Putamen (tissue), 1 donor: ENCODE data around the gene DCP1B.

ENCODE experiments used
- DNase-seq: peaks from one replicate; pipeline ENCODE4 v3.0.0-alpha.2; 2016; ENCODE audit warnings: low spot score

DCP1B gene

DNA sequence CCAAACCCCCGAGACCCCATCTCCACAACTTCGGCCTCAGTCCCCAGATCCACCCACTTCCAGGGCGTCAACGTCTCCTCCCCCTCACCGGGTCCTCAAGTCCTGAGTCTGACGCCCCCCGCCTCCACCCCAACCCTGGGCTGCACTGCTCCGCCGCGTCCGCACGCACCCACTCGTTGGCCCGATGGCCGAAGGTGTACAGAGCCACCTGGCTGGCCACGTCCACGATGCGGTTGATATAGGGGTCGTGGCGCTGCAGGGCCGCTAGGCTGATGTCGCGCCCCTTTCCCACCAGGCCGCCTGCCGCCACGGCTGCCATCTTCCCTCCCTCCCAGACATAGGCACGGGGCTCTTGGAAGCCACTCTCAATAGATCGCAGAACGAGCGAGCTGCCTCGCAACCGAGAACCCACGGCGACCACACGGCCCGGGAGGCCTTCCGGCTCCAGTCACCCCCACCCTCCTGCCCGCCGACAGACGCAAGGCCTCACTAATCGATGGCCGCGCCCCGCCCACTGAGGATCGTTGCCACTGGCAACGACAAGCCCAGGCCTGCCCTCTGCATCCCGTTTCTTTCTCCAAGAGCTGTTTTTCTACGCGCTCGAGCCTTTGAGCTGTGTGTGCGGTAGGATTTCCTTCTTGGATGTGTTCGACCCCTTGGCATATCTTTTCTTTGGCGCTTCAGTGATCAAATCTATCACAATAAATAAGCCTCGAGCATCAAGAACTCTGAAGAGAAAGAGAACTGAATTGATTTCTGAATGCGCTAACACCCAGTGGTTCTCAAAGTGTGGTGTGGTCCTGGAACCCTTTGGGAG, at the start of gene DCP1B:
Gene DCP1B (minus strand): TSS at position 345 of the 817 bp plus-strand sequence. CDS start 26 bp downstream, at position 319.
- peak; percentile 97 for DNase-seq

DNA sequence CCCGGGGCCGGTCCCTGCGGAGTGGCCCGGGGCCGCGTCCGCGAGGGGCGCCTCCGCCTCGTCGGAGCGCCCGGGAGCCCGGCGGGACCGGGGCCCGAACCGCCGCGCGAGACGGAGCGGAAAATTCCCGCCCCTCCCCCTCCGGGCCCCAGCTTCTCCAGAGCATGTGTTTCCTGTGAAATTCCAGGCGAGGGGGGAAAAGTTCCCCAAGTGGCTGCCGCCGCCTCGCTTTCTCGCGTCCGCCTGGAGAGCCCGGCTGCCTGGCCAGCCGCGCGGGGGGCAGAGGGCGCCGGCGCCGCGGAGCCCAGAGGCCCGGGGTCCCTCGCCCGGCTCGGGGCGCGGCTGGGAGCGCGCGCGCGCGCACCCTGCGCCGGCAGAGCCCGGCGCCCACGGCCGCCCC, 49.4 kb upstream of the DCP1B start:
- no peak for DNase-seq

DNA sequence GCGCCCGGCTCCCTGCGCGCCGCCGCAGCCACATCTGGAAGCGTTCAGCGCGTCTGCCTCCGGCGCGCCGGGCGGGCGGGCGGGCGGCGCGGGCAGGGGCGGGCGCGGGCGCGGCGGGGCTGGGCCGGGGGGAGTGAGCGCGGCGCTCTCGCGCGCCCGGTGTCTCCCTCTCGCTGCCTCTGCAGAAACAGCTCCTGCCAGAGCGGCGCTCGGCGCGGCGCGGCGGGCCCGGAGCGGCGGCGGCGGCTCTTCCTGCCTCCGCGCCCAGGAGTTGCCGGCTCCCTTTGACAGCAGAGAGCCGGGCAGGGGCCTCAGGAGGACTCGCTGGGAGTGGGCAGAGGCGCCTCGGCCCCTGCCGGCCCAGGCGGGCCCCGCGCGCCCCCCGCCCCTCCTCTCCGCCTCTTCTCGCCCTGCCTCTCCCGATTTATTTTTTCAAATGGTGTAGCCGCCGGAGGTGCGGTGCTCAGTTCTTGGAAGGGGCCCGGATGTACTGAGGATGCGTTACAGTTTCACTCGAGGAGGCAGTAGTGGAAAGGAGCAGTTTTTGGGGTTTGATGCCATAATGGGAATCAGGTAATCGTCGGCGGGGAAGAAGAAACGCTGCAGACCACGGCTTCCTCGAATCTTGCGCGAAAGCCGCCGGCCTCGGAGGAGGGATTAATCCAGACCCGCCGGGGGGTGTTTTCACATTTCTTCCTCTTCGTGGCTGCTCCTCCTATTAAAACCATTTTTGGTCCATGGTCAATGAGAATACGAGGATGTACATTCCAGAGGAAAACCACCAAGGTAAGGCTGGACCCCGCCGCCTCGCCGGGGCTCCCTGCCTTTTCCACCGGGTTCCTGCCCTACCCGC, 48.8 kb upstream of the DCP1B start, which contains the start of gene CACNA1C:
Gene CACNA1C (plus strand): TSS at position 162 of the 853 bp plus-strand sequence. CDS start 576 bp downstream, at position 738.
- peak; percentile 59 for DNase-seq

DNA sequence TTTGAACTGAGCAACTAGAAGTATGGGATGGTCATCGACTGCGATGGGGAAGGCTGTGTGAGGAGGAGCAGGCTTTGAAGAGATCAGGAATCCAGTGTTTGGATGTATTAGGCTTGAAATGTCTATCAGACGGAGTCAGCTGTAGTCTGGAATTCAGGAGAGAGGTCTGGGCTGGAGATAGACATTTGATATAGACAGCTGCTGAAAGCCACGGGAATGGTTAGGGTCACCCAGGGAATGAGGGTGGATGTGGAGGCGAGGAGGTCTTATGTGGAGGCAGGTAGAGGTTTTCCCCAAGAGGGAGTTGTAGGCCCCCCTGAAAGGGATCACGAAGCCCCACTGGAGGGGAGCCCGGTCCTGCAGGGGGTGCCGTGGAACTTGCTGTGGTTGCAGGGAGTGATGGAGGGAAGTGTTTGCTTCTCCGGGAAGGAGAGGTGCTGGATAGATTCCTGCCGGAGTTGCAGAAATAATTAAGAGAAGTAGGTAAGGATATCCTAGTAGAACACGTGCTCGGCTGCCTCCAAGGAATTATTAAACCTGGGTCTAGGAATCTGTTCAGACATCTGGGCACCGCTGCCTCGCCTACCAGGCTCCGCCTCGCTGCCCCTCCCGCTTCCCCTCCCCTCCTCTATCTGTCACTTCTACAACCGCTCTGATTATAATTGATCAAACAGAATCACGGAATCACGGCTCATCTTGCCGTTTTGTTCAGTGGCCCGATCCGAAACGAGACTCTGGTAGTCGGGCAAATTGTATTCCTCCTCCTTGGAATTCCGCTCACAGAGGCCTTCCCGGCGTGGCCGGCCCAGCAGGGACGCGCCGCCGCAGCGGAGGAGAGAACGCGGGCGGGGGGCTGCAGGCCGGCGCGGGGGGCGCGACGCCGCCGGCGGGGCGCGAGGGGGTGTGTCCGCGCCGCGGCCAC, 47.7 kb upstream of the DCP1B start:
- no peak for DNase-seq

DNA sequence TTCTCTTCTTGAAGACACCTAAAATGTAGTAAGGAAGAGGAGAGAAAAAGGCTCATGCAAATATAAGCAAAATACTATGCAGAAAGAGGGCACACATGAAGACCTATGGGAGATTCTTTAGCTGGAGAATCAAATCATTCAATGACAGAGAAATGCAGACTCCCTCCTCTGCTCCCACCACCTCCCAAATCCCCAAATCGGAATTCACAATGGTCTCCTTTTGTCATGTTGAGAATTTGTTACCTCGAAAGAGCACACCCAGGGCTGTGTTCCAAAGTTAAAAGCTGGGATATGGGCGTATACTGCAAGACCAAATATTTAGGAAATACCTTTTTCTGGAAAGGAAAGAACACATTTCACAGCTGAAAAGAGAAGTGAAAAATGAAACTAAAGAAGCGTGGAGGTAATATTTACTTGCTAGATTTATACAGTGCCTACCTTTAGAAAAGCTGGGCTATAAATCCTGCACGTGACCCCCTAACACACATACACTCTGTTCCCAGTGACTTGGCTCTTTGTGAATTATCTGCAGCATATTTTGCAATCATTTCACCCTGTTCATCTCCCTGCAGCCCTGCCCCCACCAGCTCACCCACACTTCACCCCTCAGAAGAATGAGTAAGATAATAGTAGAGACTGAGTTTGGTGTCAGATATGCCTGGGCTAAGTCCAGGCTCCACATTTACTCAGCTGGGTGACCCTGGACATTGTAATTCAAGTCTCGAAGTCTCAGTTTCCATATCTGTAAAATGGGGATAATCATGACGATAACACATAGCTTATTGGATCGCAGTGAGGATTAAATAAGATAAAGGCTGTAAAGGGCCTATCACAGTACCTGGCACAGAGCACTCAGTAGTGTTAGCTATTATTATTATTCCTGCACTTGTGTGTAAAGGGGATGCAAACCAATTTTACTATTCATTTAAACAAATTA, 45.6 kb upstream of the DCP1B start:
- DNase-seq = no peak

DNA sequence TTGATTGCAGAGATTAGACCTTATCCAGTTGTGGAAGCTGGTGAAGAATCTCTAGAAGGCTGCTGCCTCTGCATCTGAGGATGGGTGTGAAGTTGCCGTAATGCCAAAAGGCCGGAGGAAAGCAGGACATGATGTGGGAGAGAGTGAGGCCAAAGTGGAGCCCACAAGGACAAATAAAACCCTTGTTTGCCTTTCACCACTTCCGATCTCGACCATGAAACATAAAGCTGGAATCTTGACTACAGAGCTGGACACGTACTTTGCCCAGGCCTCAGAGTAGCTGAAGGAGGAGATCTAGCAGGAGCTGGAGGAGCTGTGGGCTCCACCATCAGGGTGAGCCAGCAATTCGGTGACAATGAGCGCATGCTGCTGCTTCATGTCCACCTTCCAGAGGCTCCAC, 43.5 kb upstream of the DCP1B start:
- no peak for DNase-seq

DNA sequence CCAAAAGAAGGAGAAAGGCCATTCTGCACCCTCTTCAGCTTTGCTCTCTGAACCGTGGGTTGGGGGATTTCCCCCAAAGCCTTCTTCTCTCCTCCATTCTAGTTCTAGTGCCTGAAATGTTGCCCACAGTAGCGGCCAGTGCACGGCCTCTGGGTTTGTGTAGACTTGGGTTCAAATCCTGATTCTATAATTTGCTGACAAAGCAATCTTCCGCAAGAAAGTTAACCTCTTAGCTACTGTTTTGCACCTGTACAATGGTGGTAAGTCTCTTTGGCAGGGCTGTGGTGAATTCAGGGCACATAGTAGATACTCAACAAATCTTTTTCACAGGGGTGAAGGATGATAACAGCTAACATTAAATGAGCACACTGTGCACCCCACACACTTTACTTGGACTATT, 42.7 kb upstream of the DCP1B start:
- DNase-seq = no peak

DNA sequence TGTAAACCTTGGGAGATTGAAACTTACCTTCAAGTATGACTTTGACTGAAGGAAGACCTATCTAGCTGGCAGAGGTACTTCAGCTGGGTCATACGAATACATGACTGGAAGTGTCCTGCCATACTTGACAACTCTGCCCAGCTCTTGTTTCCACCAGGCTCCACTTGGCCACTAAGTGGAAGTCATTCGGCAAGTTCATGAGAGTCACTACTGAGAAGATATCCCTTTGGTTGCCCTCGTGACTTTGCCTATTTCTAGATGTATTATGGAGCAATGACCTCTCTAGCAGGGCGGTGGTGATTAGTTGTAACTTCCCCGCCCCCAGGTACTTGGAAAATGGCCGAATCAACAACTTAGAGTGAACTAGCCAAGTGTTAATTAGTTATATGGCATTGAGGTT, 39.9 kb upstream of the DCP1B start:
- no peak for DNase-seq

DNA sequence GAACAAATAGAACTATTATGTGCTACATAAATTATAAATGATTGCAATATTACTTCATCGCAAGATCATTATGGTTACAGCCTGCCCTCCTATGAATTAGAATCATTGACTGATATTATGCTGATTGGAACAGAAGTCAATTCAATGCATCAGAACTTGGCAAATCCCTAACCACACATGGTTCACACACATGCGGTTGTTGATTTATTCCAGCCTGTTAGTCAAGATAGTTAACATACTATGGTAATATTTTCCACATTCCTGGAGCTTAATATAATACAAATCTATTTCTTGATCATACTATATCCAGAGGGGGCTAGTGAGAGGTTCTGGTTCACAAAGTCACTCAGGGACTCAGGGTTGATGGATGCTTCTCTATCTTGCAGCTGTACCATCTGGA, 38.8 kb upstream of the DCP1B start:
- DNase-seq = no peak

DNA sequence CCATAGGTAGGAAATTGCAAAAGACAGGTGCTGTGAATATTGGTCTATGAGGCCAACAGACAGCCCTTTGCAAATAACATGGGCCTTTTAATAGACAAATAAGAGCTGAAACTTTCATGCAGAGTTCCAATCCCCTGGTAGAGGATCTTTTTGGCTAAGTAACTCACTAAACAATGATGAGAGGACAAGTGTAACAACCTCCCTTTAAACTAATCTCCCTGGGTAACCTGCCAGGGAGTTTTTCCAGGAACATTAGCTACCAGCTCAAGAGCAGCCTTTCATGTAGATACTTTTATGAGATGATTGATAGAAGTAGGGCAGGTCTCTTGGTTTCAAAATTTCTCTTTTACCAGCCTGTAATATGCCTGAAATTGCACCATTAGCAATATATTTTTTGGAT, 34.8 kb upstream of the DCP1B start:
- no peak for DNase-seq

DNA sequence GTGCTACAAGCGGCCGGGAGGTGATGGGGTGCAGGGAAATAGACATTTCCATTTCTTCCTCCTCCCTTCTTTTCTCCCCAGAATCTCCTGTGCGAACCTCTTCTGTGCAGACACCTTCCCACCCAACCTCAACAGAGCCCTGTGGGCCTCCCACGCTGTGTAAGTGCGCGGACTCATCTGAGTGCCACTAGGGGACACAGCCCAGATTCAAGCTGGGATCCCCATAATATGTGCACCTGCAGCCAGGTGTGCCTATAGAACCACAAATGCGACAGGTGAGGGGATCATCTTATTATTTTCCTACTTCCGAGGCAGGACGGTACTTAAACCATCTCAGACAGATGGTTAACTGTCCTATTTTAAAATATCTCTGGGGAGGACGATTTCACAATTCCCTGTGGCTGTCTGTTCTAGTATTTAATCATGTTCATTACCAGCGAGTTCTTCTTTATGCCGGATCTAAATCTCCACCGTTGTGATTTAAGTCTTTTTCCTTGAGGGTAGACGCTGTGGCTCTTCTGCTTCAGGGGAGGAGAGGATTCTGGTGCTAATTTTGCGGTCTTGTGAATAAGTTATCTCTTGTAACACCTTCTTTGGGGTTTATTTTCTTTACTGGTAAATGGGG, 31.3 kb upstream of the DCP1B start:
- no peak for DNase-seq

DNA sequence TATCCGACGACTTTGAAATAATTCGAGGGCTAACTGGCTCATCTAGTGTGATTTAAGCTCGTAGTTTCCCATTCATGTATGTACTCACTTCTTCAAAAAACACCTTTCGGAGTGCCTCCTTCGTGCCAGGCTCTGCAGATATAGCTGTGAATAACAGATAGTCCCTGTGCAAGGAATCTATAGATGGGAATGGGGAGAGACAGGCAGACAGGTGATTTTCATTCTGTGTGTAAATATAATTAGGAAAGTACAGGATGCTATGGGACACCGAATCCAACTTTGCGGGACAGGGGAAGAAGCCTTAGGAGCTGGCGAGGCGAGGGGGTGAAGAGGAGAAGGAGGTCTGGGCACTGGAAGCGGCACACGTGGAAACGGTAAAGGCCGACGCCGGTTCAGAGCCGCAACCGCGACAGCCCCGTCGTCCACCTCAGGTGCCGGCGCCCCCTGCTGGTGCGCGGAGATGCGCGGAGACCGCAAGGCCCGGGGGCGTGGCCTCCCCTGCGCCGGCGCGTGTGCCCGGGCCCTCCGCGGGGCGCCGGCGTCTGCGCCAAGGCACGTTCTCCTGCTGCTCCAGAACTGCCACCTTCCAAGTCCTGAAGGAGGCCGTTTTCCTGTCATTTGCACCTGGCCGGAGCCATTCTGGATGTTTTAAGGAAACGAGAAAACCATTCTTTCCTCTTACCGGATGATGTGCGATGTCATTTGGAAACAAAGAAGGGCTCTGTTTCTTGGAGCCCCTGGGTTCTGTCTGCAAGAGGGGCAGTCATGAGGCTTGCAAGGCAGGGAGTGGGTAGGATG, 30.6 kb upstream of the DCP1B start:
- DNase-seq = peak; percentile 88

DNA sequence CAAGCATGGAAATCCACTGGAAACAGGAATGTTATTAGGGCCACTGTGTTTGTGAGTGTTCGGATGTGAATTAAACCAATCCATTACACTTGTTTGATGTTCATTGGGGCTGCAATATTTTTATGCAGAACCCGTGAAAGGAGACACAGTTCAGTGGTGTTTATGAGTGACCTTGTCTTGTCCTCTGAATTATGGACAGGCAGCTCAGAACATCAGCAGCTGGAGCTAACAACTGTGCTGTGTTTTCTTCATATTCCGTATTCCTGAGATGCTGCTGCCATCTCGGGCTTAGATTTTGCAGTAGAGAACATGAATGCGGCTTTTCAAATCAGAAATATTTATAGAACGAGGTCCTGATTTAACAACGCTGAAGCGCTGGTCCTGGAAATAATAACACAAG, 28.2 kb upstream of the DCP1B start:
- no peak for DNase-seq

DNA sequence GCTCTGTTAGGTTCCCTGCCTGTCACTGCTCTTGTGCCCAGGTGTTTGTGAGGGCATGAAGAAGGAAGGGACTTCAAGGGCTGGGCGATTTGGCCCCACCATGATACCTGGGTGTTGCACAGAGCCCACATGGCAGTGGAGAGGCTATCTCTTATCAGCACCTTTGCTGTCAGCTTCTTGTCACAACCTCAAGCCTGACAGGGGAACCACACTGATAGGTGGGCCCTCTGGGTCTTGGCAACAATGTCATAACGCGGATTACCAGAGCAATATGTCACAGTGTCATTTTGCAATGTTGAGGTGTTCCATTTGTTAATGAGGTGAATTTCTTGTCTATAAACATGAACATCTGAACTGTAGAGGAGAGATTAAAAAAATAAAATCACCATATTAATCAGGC, 25.6 kb upstream of the DCP1B start:
- no peak for DNase-seq

DNA sequence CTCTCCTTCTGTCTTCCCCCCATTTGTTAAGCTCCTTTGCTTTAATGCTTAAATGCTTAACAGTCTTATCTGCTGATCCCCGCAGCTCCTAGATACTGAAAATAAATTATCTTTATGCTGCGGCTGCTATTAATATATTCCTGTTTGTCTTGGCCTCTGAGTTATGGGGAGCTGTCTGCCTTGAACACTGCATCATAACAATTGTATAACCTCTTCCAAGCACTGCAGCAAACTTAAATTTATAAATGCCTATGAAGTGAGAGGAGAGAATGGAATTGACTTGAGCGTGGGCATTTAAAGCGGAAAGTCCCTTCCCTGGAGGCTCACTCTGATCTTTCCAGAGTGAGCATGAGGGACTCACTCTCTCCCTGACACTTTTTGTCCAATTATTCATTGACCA, 23.1 kb upstream of the DCP1B start:
- DNase-seq = no peak

DNA sequence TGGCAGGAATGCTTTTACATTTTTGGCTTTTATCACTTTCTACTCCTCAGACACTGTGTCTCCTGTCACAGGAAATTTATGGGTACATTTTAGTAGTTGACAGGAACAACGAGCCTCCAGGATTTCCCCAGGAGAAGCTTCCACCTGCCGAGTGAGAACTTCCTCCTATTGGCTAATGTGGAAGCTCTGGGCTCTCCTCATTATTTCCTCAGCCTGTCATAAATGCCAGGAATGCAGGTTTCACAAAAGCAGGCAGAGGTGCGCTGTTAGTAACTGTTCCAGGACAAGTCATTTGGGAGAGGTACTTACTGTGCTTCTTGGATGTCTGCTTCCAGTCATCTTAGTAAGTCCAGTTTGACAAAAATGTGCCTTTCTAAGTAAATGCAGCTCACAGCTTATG, 19.1 kb upstream of the DCP1B start:
- no peak for DNase-seq

DNA sequence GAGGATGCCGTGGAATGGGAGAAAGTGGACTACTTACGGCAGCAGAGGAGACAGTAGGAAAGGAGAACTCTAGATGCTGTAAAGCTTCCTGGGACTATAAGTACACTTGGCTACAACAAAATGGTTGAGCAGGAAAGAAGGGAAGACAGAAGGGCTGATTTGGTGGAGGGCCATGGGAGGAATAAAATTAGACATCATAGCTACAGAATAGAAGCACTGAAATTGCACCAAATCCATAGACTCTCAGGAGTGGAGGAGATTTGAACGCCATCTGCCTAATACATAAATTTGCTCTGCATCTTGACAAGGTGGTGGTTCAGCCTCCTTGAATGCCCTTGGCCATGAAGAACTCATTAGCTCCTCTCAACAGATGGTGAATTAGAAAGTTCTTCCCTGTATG, 16.3 kb upstream of the DCP1B start:
- DNase-seq = no peak

DNA sequence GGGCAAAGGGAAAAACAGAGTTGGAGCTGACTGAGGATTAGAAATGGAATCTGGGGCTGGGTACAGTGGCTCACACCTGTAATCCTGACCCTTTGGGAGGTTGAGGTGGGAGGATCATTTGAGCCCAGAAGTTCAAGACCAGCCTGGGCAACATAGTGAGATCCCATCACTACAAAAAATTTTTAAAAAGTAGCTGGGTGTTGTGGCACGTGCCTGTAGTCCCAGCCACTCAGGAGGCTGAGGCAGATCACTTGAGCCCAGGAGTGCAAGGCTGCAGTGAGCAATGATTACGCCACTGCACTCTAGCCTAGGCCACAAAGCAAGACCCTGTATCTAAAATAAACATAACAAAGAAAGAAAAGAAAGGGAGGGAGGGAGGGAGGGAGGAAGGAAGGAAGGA, 14.9 kb upstream of the DCP1B start:
- DNase-seq = no peak

DNA sequence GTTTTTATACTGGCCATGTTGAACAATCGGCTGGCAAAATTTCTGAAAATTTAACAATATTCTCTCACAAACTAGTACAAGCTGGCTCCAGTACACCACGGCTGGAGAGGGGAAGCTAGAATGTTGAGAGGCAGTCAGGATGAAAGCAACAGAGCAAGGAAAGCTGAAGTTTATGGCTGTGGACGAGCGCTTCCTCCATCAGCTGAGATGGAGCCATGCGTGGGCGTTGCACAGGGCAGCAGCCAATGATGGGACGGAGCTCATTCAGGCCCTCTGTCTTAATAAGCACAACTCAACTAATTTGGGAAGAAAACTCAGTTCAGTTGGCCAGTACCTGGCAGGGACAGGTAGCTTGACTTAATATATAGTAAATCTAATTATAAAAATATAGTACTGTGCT, 14.1 kb upstream of the DCP1B start:
- DNase-seq = no peak
